Raji (cell line): ENCODE results near the gene CDC42EP2.

Source experiments
- POLR2A ChIP-seq: IDR thresholded peaks from 2 replicates; pipeline ENCODE4 v1.6.1; 2011; ENCODE audit warnings: low read depth, low read length, control low read depth; ENCODE audit not compliant: insufficient read depth

Gene CDC42EP2

GRCh38 chr11:65314501-65315203 lies at the start of gene CDC42EP2:
Gene CDC42EP2 (plus strand): TSS chr11:65314866. CDS start chr11:65320899, 6,033 bp downstream.
- peak; percentile 67 for TF ChIP-seq POLR2A

GRCh38 chr11:65266210-65266609 lies 48.5 kb upstream of the CDC42EP2 start:
- no peak for TF ChIP-seq POLR2A

- no peak for TF ChIP-seq POLR2A
These were observed 39.7 kb upstream of the CDC42EP2 start for GRCh38 chr11:65274735-65275682.

GRCh38 chr11:65275906-65276305 lies 38.8 kb upstream of the CDC42EP2 start:
- TF ChIP-seq POLR2A, result no peak

- no peak for TF ChIP-seq POLR2A
These were observed 36.9 kb upstream of the CDC42EP2 start for GRCh38 chr11:65277631-65278277.

GRCh38 chr11:65278356-65278755 lies 36.3 kb upstream of the CDC42EP2 start:
- TF ChIP-seq POLR2A, result no peak

GRCh38 chr11:65279279-65279678 lies 35.4 kb upstream of the CDC42EP2 start:
- no peak for TF ChIP-seq POLR2A

GRCh38 chr11:65279741-65280440 lies 34.8 kb upstream of the CDC42EP2 start:
- TF ChIP-seq POLR2A, result no peak

- no peak for TF ChIP-seq POLR2A
These were observed 34.0 kb upstream of the CDC42EP2 start for GRCh38 chr11:65280646-65281045.

GRCh38 chr11:65286686-65287085 lies 28.0 kb upstream of the CDC42EP2 start:
- no peak for TF ChIP-seq POLR2A

- no peak for TF ChIP-seq POLR2A
These were observed 27.1 kb upstream of the CDC42EP2 start for GRCh38 chr11:65287601-65288000.

GRCh38 chr11:65288706-65289536 lies 25.7 kb upstream of the CDC42EP2 start:
- no peak for TF ChIP-seq POLR2A

GRCh38 chr11:65290448-65291165 lies 24.1 kb upstream of the CDC42EP2 start:
- TF ChIP-seq POLR2A, result no peak
